Ovary (tissue), 3 donors: Measurements from ENCODE around the gene BCL6B.

ENCODE experiments used
- EP300 ChIP-seq: sonication (generic); formaldehyde crosslinking; IDR thresholded peaks from one replicate; pipeline ENCODE4 v1.6.1; 2017; ENCODE audit warnings: antibody characterized with exemption
- TF ChIP-seq, protein P1 (sequence below), 3 donors: fragments of 450-650 bp in 2 of 3; fragments of 200-600 bp in 1 of 3; IDR thresholded peaks; one replicate each; pipeline versions ENCODE4 v1.5.1 to v1.8.0; 2016 to 2022; ENCODE audit warnings: antibody characterized with exemption in 3 of 3, mild to moderate bottlenecking in 1 of 3
- donor health status: DM: no; HTN: no; CAD: no.

DNA sequence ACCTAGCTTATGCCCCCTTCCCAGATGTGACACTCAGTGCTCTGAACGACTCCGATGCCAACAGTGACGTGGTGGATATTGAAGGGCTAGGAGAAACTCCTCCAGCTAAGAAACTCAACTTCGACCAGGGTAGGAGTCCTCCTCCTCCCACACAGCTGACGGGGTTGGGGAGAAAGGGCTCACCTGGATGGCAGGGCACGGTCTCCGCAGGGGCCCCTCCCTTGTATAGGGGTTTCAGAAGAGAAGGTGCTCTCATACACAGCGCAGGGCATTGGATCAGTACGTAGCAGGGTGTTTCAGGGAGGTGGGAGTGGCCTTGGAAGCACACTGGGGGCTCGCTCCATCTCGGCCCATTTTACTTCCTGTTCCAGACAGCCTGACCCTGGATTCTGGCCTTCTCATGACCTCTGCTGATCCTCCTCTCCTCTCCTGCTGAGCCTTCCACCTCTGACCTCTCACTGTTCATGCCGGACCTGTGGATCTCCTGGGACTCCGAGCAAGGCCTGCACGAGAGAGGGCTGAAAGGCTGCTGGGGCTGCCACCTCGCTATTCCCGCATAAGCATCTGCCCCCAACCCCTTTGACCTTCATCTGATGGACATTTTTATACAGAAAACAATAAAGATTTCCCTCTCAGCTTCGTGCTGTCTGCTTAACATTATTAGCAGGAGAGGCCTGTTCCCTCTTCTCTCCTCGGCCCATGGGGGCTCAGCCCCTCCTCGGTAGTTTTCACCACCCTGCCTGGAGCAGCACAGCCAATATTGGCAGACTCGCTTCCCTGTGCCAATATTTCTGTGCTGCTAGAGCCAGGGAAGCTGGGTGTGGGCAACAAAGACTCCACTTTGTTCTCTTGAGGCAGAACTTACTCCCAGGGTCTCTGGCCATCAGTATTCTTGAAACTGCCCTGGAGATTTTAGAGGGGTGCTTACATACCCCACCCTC is 5.7 kb upstream of the BCL6B start:
- TF ChIP-seq, protein P1, sequence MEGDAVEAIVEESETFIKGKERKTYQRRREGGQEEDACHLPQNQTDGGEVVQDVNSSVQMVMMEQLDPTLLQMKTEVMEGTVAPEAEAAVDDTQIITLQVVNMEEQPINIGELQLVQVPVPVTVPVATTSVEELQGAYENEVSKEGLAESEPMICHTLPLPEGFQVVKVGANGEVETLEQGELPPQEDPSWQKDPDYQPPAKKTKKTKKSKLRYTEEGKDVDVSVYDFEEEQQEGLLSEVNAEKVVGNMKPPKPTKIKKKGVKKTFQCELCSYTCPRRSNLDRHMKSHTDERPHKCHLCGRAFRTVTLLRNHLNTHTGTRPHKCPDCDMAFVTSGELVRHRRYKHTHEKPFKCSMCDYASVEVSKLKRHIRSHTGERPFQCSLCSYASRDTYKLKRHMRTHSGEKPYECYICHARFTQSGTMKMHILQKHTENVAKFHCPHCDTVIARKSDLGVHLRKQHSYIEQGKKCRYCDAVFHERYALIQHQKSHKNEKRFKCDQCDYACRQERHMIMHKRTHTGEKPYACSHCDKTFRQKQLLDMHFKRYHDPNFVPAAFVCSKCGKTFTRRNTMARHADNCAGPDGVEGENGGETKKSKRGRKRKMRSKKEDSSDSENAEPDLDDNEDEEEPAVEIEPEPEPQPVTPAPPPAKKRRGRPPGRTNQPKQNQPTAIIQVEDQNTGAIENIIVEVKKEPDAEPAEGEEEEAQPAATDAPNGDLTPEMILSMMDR (IDR thresholded peaks at IDR 0.05), result no peak
- no peak for TF ChIP-seq EP300
